ENCODE data around the gene ACTBL2.

Gene ACTBL2

GRCh38 chr5:57434683-57435082, 47.9 kb downstream of the ACTBL2 start:
- Histone ChIP-seq H3K9me3 (ENCODE audit: control insufficient read depth, low read length) (no peaks in the 10 kb centered on the region), H3K36me3 (ENCODE audit: control insufficient read depth, insufficient read depth, low read length) (no peaks in the 10 kb centered on the region), H3K4me1 (ENCODE audit: control insufficient read depth, insufficient read depth, low read length, poor library complexity, severe bottlenecking) (peaks cover 12% of the 10 kb centered on the region), H3K4me3 (ENCODE audit: extremely low read depth, insufficient read depth, low read length, poor library complexity, severe bottlenecking) (no peak overlapping the region), H3K27ac (ENCODE audit: low read depth, low read length, severe bottlenecking) (peak overlapping the region; percentile 20)
- 71 to 82% methylated on average over 2 to 3 of the region's 3 CpGs for WGBS, 2 experiments (ENCODE audit: insufficient coverage in 2 of 2)

GRCh38 chr5:57434227-57434640, 48.4 kb downstream of the ACTBL2 start:
- Histone ChIP-seq H3K36me3 (ENCODE audit: control insufficient read depth, insufficient read depth, low read length) (no peaks in the 10 kb centered on the region), H3K4me3 (ENCODE audit: extremely low read depth, insufficient read depth, low read length, poor library complexity, severe bottlenecking) (no peak overlapping the region), H3K9me3 (ENCODE audit: control insufficient read depth, low read length) (no peaks in the 10 kb centered on the region), H3K27ac (ENCODE audit: low read depth, low read length, severe bottlenecking) (peak overlapping the region; percentile 26), H3K4me1 (ENCODE audit: control insufficient read depth, insufficient read depth, low read length, poor library complexity, severe bottlenecking) (peaks cover 12% of the 10 kb centered on the region)
- WGBS, 2 experiments (ENCODE audit: insufficient coverage in 2 of 2): 83 to 87% methylated on average over 1 to 2 of the region's 2 CpGs

GRCh38 chr5:57432876-57433275, 49.7 kb downstream of the ACTBL2 start:
- no peaks in the 10 kb centered on the region for H3K9me3 ChIP-seq (ENCODE audit: control insufficient read depth, low read length)
- H3K27ac ChIP-seq (ENCODE audit: low read depth, low read length, severe bottlenecking): no peak overlapping the region
- H3K36me3 ChIP-seq (ENCODE audit: control insufficient read depth, insufficient read depth, low read length): no peaks in the 10 kb centered on the region
- no peak overlapping the region for H3K4me3 ChIP-seq (ENCODE audit: extremely low read depth, insufficient read depth, low read length, poor library complexity, severe bottlenecking)
- H3K4me1 ChIP-seq (ENCODE audit: control insufficient read depth, insufficient read depth, low read length, poor library complexity, severe bottlenecking): peaks cover 6% of the 10 kb centered on the region
- 93% methylated on average over 2 of the region's 2 CpGs; no CpG with 5 or more reads in 1 of the 2 experiments for WGBS, 2 experiments (ENCODE audit: insufficient coverage in 2 of 2)

- no peaks in the 10 kb centered on the region for H3K36me3 ChIP-seq (ENCODE audit: control insufficient read depth, insufficient read depth, low read length)
- H3K27ac ChIP-seq (ENCODE audit: low read depth, low read length, severe bottlenecking): no peak overlapping the region
- H3K4me1 ChIP-seq (ENCODE audit: control insufficient read depth, insufficient read depth, low read length, poor library complexity, severe bottlenecking): peaks cover 6% of the 10 kb centered on the region
- no peaks in the 10 kb centered on the region for H3K9me3 ChIP-seq (ENCODE audit: control insufficient read depth, low read length)
- WGBS, 2 experiments (ENCODE audit: insufficient coverage in 2 of 2): 68% methylated on average over 4 of the region's 6 CpGs; no CpG with 5 or more reads in 1 of the 2 experiments
- no peak overlapping the region for H3K4me3 ChIP-seq (ENCODE audit: extremely low read depth, insufficient read depth, low read length, poor library complexity, severe bottlenecking)
These were observed 50.9 kb downstream of the ACTBL2 start for GRCh38 chr5:57431759-57432158.
